ENCODE data around the gene EEF1B2. TPM values are rescaled to one million over a fixed set of nuclear protein-coding genes. Genes with fewer than 3 reads are reported as not detected.

The EEF1B2 gene
- total and polyA plus RNA-seq, 7 donors: 227 to 1,024 (median 646) TPM

DNA sequence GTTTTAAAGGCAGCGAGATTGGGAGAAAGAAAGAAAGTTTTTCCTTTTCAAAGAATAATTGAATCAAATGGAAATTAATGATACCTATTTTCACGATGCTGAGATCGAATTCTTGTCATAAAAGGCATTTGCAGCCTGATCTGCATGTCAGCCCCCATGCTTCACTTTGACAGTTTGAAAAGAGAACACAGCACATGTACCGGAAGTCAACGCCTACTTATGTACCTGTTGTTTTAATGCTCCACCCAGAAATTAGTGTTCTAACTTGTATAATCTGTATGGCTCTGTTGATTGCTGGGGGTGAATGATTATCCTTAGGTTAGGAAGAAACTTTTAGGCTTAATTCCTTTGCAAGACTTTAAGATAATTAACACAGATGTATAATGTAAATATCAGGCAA is 31.0 kb downstream of the EEF1B2 start:
- Histone ChIP-seq H3K36me3 (no peaks in the 10 kb centered on the region), H3K27me3 (no peaks in the 10 kb centered on the region), H3K9me3 (no peaks in the 10 kb centered on the region), H3K4me3 (no peak overlapping the region), H3K27ac (no peak overlapping the region), H3K4me1 (no peaks in the 10 kb centered on the region)
- 65 to 87% methylated on average over 5 of the region's 5 CpGs for WGBS, 2 donors
- no peak for DNase-seq
- TF ChIP-seq, protein P1, sequence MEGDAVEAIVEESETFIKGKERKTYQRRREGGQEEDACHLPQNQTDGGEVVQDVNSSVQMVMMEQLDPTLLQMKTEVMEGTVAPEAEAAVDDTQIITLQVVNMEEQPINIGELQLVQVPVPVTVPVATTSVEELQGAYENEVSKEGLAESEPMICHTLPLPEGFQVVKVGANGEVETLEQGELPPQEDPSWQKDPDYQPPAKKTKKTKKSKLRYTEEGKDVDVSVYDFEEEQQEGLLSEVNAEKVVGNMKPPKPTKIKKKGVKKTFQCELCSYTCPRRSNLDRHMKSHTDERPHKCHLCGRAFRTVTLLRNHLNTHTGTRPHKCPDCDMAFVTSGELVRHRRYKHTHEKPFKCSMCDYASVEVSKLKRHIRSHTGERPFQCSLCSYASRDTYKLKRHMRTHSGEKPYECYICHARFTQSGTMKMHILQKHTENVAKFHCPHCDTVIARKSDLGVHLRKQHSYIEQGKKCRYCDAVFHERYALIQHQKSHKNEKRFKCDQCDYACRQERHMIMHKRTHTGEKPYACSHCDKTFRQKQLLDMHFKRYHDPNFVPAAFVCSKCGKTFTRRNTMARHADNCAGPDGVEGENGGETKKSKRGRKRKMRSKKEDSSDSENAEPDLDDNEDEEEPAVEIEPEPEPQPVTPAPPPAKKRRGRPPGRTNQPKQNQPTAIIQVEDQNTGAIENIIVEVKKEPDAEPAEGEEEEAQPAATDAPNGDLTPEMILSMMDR (IDR thresholded peaks at IDR 0.05): no peak
- no peak for TF ChIP-seq POLR2AphosphoS5 (IDR thresholded peaks at IDR 0.05)
- TF ChIP-seq POLR2A (IDR thresholded peaks at IDR 0.05): no peak
- no peak for TF ChIP-seq EP300 (IDR thresholded peaks at IDR 0.05)
- intact Hi-C loops (cut with DNase I): no loop called here

DNA sequence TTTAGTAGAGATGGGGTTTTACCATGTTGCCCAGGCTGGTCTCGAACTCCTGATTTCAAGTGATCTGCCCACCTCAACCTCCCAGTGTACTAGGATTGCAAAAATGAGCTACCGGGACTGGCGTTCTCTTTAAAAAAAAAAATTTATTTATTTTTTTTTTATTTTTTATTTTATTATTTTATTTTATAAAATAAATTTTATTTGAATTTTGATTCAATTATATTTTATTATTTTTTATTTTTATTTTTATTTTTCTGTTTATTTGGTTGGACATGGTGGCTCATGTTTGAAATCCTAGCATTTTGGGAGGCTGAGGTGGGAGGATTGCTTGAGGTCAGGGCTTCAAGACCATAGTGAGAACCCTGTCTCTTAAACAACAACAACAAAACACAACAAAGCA is 32.5 kb downstream of the EEF1B2 start:
- Histone ChIP-seq H3K9me3 (no peaks in the 10 kb centered on the region), H3K4me3 (no peak overlapping the region), H3K27me3 (no peaks in the 10 kb centered on the region), H3K4me1 (no peaks in the 10 kb centered on the region), H3K27ac (no peak overlapping the region), H3K36me3 (no peaks in the 10 kb centered on the region)
- no peak for DNase-seq
- intact Hi-C loops (cut with DNase I): no loop called here
- 94 to 96% methylated on average over 3 of the region's 3 CpGs for WGBS, 2 donors
- no peak for TF ChIP-seq EP300 (IDR thresholded peaks at IDR 0.05)
- no peak for TF ChIP-seq POLR2AphosphoS5 (IDR thresholded peaks at IDR 0.05)
- no peak for TF ChIP-seq POLR2A (IDR thresholded peaks at IDR 0.05)
- TF ChIP-seq, protein P1 (IDR thresholded peaks at IDR 0.05): no peak

DNA sequence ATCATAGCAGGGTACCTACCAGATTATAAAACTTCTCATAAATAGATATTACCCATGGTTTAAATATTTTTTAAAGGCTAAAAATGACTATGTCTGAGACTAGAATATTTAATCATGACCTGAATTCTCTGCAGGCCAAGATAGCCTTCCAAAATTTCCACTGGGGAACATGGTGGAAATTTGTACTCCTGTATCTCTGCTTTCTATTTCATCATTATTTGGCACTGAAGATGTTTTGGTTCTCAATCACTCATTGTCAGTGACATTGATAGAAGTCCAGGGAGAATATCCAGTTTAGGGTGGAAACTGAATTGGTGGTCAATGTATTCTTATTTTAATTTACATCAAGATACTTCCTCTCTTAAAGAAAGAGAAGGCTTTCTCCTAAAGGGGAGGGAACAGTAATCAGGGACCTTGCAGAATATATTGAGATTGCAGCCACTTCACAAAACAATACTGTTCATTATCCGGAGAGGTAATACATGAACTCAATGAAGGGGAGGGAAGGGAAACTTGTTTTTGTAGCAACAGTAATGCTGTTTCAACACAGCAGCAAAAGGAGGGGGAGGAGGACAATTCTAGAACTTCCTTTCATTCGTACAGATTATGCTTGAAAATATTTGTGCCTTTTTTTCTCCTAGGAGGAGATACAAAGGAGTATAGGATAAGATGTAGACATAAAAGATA is 34.1 kb downstream of the EEF1B2 start:
- H3K4me1 ChIP-seq: no peaks in the 10 kb centered on the region
- no peak for DNase-seq
- no peak overlapping the region for H3K27ac ChIP-seq

DNA sequence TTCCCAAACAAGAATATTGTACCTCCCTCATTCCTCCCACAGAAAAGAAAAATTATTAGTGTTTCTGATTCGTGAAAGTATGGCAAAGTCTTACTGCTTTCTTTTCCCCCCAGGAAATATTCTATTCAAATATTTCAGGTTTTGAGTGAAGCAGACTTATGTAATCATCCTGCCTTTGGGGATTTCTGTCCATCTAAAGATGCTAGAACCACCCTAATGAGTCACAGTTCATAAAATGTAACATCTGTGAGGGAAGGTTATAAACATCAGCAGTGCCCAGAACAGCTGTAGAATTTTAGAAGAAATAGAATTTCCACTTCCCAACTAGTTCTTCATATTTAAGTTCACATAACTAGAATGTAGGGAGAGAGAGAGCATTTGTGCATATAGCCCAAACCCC is 39.0 kb downstream of the EEF1B2 start:
- DNase-seq: no peak
- Histone ChIP-seq H3K27me3 (no peaks in the 10 kb centered on the region), H3K4me3 (no peak overlapping the region), H3K4me1 (no peaks in the 10 kb centered on the region), H3K27ac (peak overlapping the region in 1 of 4 donors; percentile 55), H3K36me3 (no peaks in the 10 kb centered on the region), H3K9me3 (no peaks in the 10 kb centered on the region)
- 75 to 79% methylated on average over 1 of the region's 1 CpG for WGBS, 2 donors
- TF ChIP-seq POLR2AphosphoS5 (IDR thresholded peaks at IDR 0.05): no peak
- no peak for TF ChIP-seq POLR2A (IDR thresholded peaks at IDR 0.05)
- TF ChIP-seq EP300 (IDR thresholded peaks at IDR 0.05): no peak
- TF ChIP-seq, protein P1 (IDR thresholded peaks at IDR 0.05): no peak
- intact Hi-C loops (cut with DNase I): no loop called here

More for the DNA sequence above, 34.1 kb downstream of the EEF1B2 start:
- 61% methylated on average over 2 of the region's 2 CpGs for WGBS, 2 donors
- Histone ChIP-seq H3K9me3 (no peaks in the 10 kb centered on the region), H3K27me3 (no peaks in the 10 kb centered on the region), H3K36me3 (no peaks in the 10 kb centered on the region), H3K4me3 (no peak overlapping the region)
- TF ChIP-seq POLR2AphosphoS5 (IDR thresholded peaks at IDR 0.05) (no peak), POLR2A (IDR thresholded peaks at IDR 0.05) (no peak), EP300 (IDR thresholded peaks at IDR 0.05) (no peak)
- TF ChIP-seq, protein P1 (IDR thresholded peaks at IDR 0.05): no peak
- intact Hi-C loops (cut with DNase I): no loop called here

Measured in sigmoid colon (tissue), 7 donors.